Measurements from ENCODE around the gene MEN1. TPM values are rescaled to one million over a fixed set of nuclear protein-coding genes. Genes with fewer than 3 reads are reported as not detected.

Gene MEN1
- total RNA-seq, 2 donors from 2014 or later, result 44.5 to 48.7 TPM

GRCh38 chr11:64801561-64802369 is 8.6 kb downstream of the MEN1 start:
- no peak for TF ChIP-seq CTCF (conservative IDR thresholded peaks at IDR 0.05)
- no peaks in the 10 kb centered on the region for H3K27me3 ChIP-seq (ENCODE audit: control insufficient read depth, insufficient read depth, low read length, poor library complexity, severe bottlenecking)
- peaks cover 15% of the 10 kb centered on the region for H3K36me3 Mint-ChIP-seq (ENCODE audit: low read depth)
- DNase-seq, result no peak
- no peaks in the 10 kb centered on the region for H3K9me3 Mint-ChIP-seq
- H3K4me3 ChIP-seq (ENCODE audit: low read length), result peak overlapping the region; percentile 75
- no peak overlapping the region for H3K27ac Mint-ChIP-seq
- no peaks in the 10 kb centered on the region for H3K9me3 ChIP-seq (ENCODE audit: control insufficient read depth, low read length)
- H3K27me3 Mint-ChIP-seq (ENCODE audit: insufficient read depth), result no peaks in the 10 kb centered on the region
- H3K4me1 ChIP-seq (ENCODE audit: control insufficient read depth, insufficient read depth, low read length), result no peaks in the 10 kb centered on the region
- no peak overlapping the region for H3K27ac ChIP-seq (ENCODE audit: low read depth, low read length)
- H3K9ac ChIP-seq (ENCODE audit: extremely low read depth, low read length, poor library complexity, severe bottlenecking), result no peak overlapping the region
- peaks cover 8% of the 10 kb centered on the region for H3K4me1 Mint-ChIP-seq
- peaks cover 31% of the 10 kb centered on the region for H3K36me3 ChIP-seq (ENCODE audit: control insufficient read depth, insufficient read depth, low read length)
- 88 to 89% methylated on average over 5 to 13 of the region's 13 CpGs for WGBS, 2 experiments (ENCODE audit: insufficient coverage in 1 of 2, insufficient read length in 1 of 2)
- peak overlapping the region; percentile 76 for H3K4me3 Mint-ChIP-seq

- peaks cover 29% of the 10 kb centered on the region for H3K36me3 ChIP-seq (ENCODE audit: control insufficient read depth, insufficient read depth, low read length)
- DNase-seq, result no peak
- H3K9ac ChIP-seq (ENCODE audit: extremely low read depth, low read length, poor library complexity, severe bottlenecking), result no peak overlapping the region
These were observed 9.2 kb downstream of the MEN1 start for GRCh38 chr11:64801158-64801464.

DNA sequence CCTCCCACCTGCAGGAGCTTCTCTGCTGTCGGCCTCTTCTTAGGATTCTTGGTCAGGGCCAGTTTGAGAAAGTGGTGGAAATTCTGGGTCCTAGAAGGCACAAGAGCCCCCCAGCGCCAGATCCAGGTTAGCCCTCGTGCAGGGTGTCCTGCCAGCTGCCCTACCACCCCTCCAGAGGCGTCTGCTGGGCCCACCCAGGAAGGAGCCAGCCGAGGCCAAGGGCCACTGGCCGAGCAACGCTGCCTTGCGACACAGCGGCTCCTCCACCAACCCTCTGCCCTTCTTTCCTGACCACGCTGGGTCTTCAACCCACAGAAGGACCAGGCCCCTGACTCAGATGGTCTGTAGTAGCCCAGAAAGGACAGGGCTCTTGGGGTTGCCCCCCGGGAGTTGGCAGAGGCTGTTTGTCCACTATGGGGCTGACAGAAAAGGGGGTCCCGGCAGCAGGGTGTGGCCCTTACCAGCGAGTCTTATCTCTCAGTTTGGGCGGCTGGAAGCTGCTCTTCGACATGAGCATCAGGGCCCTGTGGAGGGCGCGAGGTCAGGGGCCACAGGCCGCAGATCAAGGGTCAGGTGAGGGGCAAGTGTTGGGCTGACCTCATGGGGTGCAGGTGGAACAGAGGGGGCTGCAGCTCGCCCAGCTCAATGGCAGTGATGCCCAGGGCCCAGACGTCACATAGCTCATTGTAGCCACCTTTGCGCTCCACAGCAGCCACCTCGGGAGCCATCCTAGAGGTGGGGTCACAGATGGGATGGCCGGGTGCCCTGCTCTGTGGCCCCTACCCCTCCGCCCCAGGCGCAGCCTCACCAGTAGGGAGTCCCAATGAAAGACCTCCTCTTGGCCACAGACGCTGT is 9.8 kb downstream of the MEN1 start:
- no peak for DNase-seq
- Histone ChIP-seq H3K4me3 (ENCODE audit: low read length) (no peak overlapping the region), H3K36me3 (ENCODE audit: control insufficient read depth, insufficient read depth, low read length) (peaks cover 23% of the 10 kb centered on the region), H3K9me3 (ENCODE audit: control insufficient read depth, low read length) (no peaks in the 10 kb centered on the region), H3K27ac (ENCODE audit: low read depth, low read length) (no peak overlapping the region), H3K4me1 (ENCODE audit: control insufficient read depth, insufficient read depth, low read length) (no peaks in the 10 kb centered on the region), H3K9ac (ENCODE audit: extremely low read depth, low read length, poor library complexity, severe bottlenecking) (no peak overlapping the region), H3K27me3 (ENCODE audit: control insufficient read depth, insufficient read depth, low read length, poor library complexity, severe bottlenecking) (no peaks in the 10 kb centered on the region)
- TF ChIP-seq CTCF (conservative IDR thresholded peaks at IDR 0.05), result no peak
- H3K4me1 Mint-ChIP-seq, result peaks cover 8% of the 10 kb centered on the region
- no peaks in the 10 kb centered on the region for H3K9me3 Mint-ChIP-seq
- peaks cover 11% of the 10 kb centered on the region for H3K36me3 Mint-ChIP-seq (ENCODE audit: low read depth)
- no peak overlapping the region for H3K27ac Mint-ChIP-seq
- H3K4me3 Mint-ChIP-seq, result no peak overlapping the region
- WGBS, 2 experiments (ENCODE audit: insufficient coverage in 1 of 2, insufficient read length in 1 of 2), result 94 to 96% methylated on average over 14 to 26 of the region's 26 CpGs
- H3K27me3 Mint-ChIP-seq (ENCODE audit: insufficient read depth), result no peaks in the 10 kb centered on the region

More at GRCh38 chr11:64801158-64801464, 9.2 kb downstream of the MEN1 start:
- Mint-ChIP-seq H3K36me3 (ENCODE audit: low read depth) (peaks cover 13% of the 10 kb centered on the region), H3K27ac (no peak overlapping the region), H3K9me3 (no peaks in the 10 kb centered on the region), H3K4me3 (no peak overlapping the region), H3K4me1 (peaks cover 8% of the 10 kb centered on the region), H3K27me3 (ENCODE audit: insufficient read depth) (no peaks in the 10 kb centered on the region)
- TF ChIP-seq CTCF (conservative IDR thresholded peaks at IDR 0.05), result no peak
- Histone ChIP-seq H3K4me3 (ENCODE audit: low read length) (no peak overlapping the region), H3K9me3 (ENCODE audit: control insufficient read depth, low read length) (no peaks in the 10 kb centered on the region), H3K27ac (ENCODE audit: low read depth, low read length) (no peak overlapping the region), H3K27me3 (ENCODE audit: control insufficient read depth, insufficient read depth, low read length, poor library complexity, severe bottlenecking) (no peaks in the 10 kb centered on the region), H3K4me1 (ENCODE audit: control insufficient read depth, insufficient read depth, low read length) (no peaks in the 10 kb centered on the region)
- 90 to 91% methylated on average over 5 to 9 of the region's 9 CpGs for WGBS, 2 experiments (ENCODE audit: insufficient coverage in 1 of 2, insufficient read length in 1 of 2)

Measured in endodermal cell (in vitro differentiated cells).